T-helper 2 cell (primary cell): ENCODE results near the gene TECTA.
"Not testable (repeated sequence)": the region's sequence is repeated elsewhere in the genome, so short reads cannot be mapped to it uniquely, and the experiment has no call there.

Experiments used
- DNase-seq, 5 experiments: peaks; one replicate each; pipeline versions ENCODE4 v3.0.0 to v3.0.0-alpha.2; 2012 to 2022

TECTA gene

DNA sequence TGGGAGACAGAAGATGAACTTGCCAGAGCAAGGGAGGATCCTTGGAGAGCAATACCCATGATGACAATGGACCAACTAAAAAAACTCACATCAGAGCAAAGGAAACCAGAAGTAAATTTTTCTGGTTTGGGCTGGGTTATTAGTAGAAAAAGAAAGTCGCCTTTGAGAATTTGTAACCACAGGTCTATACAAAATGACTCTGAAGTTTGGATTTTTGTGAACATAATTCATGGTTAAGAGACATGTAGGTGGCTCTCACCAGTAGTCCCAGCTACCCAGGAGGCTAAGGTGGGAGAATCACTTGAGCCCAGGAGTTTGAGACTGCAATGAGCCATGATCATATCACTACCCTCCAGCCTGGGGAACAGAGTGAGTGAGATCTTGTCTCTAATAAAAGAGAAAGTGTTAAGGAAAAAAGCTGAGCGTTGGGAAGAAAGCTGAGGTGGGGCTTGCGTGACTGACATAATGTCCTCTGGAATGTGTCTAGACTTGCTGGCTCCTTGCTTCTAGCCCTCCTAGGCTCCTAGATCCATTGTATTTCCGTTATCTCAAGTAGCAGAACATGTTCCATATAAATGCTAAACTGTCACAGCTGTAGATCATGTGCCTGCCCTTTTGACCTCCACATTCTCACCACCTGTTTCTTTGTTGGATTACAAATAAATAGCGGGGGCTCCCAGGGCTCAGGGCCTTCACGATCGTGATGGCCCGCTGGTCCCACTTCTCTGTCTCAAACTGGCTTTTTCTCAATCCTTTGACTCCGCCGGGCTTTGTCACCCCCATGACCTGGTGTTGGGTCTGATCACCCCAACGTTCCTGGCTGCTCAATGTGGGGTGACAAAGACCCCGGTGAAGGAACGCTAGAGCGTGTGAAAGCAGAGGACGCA lies 135.3 kb downstream of the TECTA start:
- peak in 1 of 5 experiments; percentile 34 for DNase-seq

DNA sequence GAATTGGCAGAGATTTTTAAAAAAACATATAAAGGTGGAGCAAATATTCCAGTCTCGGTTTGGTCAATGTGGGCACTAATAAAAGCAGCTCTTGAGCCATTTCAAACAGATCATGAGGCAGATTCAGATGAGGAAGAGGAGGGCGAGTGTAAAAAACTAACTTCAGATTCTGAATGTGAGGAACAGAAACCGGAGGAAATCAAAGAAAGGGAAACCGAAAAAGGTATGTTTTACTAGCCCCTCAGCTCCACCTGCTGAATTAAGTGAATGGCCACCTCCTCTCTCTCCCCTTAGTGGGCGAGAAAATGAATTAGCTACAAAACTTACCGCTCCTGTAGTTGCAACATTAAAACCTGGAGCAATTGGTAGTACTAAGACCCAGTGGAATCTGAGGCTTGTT lies 136.2 kb downstream of the TECTA start:
- DNase-seq: not testable (repeated sequence)

DNA sequence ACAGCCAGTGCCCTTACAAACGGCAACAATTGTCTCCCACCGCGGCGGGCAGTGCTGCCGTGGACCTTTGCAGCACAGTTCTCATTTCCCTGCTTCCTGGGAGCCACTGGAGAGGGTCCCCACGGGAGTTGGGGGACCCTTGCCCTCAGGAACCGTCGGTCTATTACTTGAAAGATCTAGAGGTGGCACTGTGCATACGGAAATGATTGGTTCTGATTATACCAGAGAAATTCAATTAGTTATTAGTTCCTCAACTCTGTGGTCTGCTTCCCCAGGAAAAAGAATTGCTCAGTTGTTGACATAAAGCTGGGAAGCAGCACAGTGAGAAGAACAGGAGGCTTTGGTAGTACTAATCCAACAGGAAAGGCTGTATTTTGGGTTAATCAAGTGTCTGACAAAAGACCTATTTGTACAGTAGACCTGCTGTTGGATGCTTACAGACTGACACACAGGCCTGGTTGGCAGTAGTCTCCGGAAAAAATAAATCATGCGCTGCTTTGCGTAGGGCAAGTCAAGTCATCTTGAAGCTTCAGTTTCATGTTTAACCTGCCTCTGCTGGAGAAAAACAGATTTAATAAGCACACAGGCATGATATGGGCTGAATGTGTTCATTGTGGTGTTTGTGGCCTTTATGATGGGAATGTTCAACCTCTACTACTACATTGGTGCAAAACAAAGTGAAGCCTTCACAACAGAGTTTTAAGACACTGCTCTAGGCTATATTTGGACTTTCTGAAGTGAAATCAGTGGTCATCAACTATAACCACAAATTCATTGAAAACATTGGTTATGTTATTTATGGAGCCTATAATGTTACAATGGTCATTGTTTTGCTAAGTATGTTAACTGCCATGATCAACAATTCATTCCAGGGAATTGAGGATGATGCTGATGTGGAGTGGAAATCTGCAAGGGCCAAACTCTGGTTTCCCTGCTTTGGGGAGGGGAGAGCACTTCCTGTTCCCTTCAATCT lies 136.9 kb downstream of the TECTA start:
- DNase-seq: peak in 1 of 5 experiments; percentile 69

DNA sequence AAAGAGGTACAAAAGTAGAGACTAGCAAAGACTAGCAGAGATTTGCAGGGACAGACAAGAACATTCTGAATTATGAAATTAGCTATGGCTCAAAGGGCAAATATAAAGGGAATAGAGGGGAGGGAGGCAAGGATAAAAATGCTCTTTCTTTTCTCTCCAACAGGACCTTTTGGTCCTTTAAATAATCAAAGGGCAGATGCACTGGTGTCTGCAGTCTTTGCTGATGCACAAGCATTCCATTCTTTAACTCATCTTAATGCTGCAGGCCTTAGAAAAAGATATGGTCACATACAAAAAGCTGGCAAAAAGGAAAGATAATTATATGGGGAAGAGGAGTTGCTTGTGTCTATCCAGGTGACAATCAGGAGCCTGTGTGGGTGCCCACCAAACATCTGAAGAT lies 137.9 kb downstream of the TECTA start:
- no peak for DNase-seq

DNA sequence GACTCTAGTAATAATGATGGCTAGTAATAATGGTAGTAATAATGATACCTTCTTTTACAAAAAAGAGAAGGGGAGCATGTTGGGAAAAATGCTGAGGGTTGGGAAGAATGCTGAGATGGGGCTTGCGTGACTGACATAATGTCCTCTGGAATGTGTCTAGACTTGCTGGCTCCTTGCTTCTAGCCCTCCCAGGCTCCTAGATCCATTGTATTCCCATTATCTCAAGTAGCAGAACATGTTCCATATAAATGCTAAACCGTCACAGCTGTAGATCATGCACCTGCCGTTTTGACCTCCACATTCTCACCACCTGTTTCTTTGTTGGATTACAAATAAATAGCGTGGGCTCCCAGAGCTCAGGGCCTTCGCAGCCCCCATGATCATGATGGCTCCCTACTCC lies 139.0 kb downstream of the TECTA start:
- not testable (repeated sequence) for DNase-seq

GRCh38 chr11:121240650-121241303 lies 139.7 kb downstream of the TECTA start:
- DNase-seq: no peak
